NCI-H128 (cell line): ENCODE data around the gene MAML1.
A peak's percentile ranks its signal among the peaks of the same experiment; 100 is the strongest.

Source experiments
- DNase-seq: peaks from one replicate; lab custom pipeline; 2025; ENCODE audit not compliant: unreplicated experiment; lab: John Stamatoyannopoulos, UW

MAML1 gene

GRCh38 chr5:179803651-179804554 lies 71.3 kb downstream of the MAML1 start:
- DNase-seq = no peak

GRCh38 chr5:179804555-179804947 lies 71.9 kb downstream of the MAML1 start:
- no peak for DNase-seq

- DNase-seq = no peak
Measured at GRCh38 chr5:179805070-179805528, 72.5 kb downstream of the MAML1 start.

- no peak for DNase-seq
Measured at GRCh38 chr5:179805529-179806249, 73.1 kb downstream of the MAML1 start.

- no peak for DNase-seq
Measured at GRCh38 chr5:179806250-179807048, 73.8 kb downstream of the MAML1 start, which contains the start of gene MGAT4B. Gene MGAT4B, minus strand, starts transcription at chr5:179806866. Its CDS starts 283 bp downstream, at chr5:179806583.

- DNase-seq = no peak
Measured at GRCh38 chr5:179812135-179812825, 79.7 kb downstream of the MAML1 start.

GRCh38 chr5:179812997-179813607 lies 80.5 kb downstream of the MAML1 start:
- no peak for DNase-seq

GRCh38 chr5:179814090-179814489 lies 81.5 kb downstream of the MAML1 start:
- DNase-seq = no peak

- DNase-seq = no peak
Measured at GRCh38 chr5:179815491-179816249, 83.0 kb downstream of the MAML1 start.

GRCh38 chr5:179816401-179816795 lies 83.8 kb downstream of the MAML1 start:
- no peak for DNase-seq

GRCh38 chr5:179816796-179817469 lies 84.3 kb downstream of the MAML1 start:
- DNase-seq = no peak

- no peak for DNase-seq
Measured at GRCh38 chr5:179817470-179817840, 84.8 kb downstream of the MAML1 start.

GRCh38 chr5:179817890-179818745 lies 85.5 kb downstream of the MAML1 start:
- no peak for DNase-seq

GRCh38 chr5:179818746-179819295 lies 86.2 kb downstream of the MAML1 start:
- DNase-seq = peak; percentile 18

GRCh38 chr5:179819296-179820126 lies 86.9 kb downstream of the MAML1 start:
- DNase-seq = no peak

- no peak for DNase-seq
Measured at GRCh38 chr5:179820127-179820482, 87.5 kb downstream of the MAML1 start.
